GM12864 (cell line): ENCODE measurements around the gene OR1B1.

Source experiments
- DNase-seq: peaks from one replicate; pipeline ENCODE4 v3.0.0-alpha.2; 2011; ENCODE audit warnings: low read depth
- H3K4me3 ChIP-seq: 2 replicates; pipeline ENCODE4 v1.5.1; 2011; ENCODE audit warnings: mild to moderate bottlenecking, low read depth, low read length, control low read depth
- CTCF ChIP-seq: IDR thresholded peaks from 2 replicates; pipeline ENCODE4 v1.5.1; 2011; ENCODE audit warnings: low read depth, mild to moderate bottlenecking, moderate library complexity, low read length, control low read depth, inconsistent platforms; ENCODE audit errors: missing control alignments

OR1B1 gene

GRCh38 chr9:122579874-122580273, 77.6 kb downstream of the OR1B1 start:
- no peak overlapping the region for H3K4me3 ChIP-seq
- TF ChIP-seq CTCF: no peak
- DNase-seq: no peak
